K562 (cell line): ENCODE data around the gene RASAL1. TPM values are rescaled to one million over a fixed set of nuclear protein-coding genes. Genes with fewer than 3 reads are reported as not detected.

Source experiments
- BCLAF1 ChIP-seq, 2 experiments: fragments of 450-650 bp in 1 of 2; IDR thresholded peaks; 2 replicates each; pipeline ENCODE4 v1.6.1; 2011 to 2017; ENCODE audit warnings: low read depth in 2 of 2, antibody characterized with exemption in 1 of 2, borderline replicate concordance in 1 of 2, low read length in 1 of 2, mild to moderate bottlenecking in 1 of 2, mixed read lengths in 1 of 2; ENCODE audit not compliant: control insufficient read depth in 1 of 2
- ELK3 ChIP-seq: fragments of 450-650 bp; formaldehyde crosslinking; IDR thresholded peaks from 2 replicates; pipeline ENCODE4 v1.4.0; 2020; ENCODE audit warnings: mild to moderate bottlenecking
- FOXP4 ChIP-seq: sonication (generic); formaldehyde crosslinking; IDR thresholded peaks from 2 replicates; pipeline ENCODE4 v1.8.0; 2022; ENCODE audit warnings: mild to moderate bottlenecking, missing genetic modification reagents, borderline replicate concordance
- GABPA ChIP-seq: fragments of 200-800 bp; sonication (Bioruptor generic); conservative IDR thresholded peaks from 2 replicates; pipeline ENCODE4 v1.6.1; 2016; ENCODE audit warnings: low read depth, missing genetic modification characterization, missing compliant biosample characterization
- HES1 ChIP-seq: fragments of 450-650 bp; IDR thresholded peaks from 2 replicates; pipeline ENCODE4 v1.6.1; 2016; ENCODE audit warnings: low read depth, mild to moderate bottlenecking, moderate library complexity
- MYNN ChIP-seq, 2 experiments: sonication (generic); formaldehyde crosslinking in 1 of 2; IDR thresholded peaks; 2 replicates each; pipeline versions ENCODE4 v1.5.0 to v1.6.1; 2016 to 2020; ENCODE audit warnings: antibody characterized with exemption in 1 of 2, missing genetic modification reagents in 1 of 2
- RBM25 ChIP-seq: fragments of 200-400 bp; formaldehyde crosslinking; IDR thresholded peaks from 2 replicates; pipeline ENCODE4 v1.6.1; 2018; ENCODE audit warnings: low read length, low read depth, moderate library complexity; ENCODE audit not compliant: severe bottlenecking
- TAF7 ChIP-seq: fragments of 450-650 bp; IDR thresholded peaks from 2 replicates; pipeline ENCODE4 v1.6.1; 2016; ENCODE audit warnings: missing genetic modification characterization, missing compliant biosample characterization
- ZFP36 ChIP-seq: fragments of 150-350 bp; IDR thresholded peaks from 2 replicates; pipeline ENCODE4 v1.6.1; 2018; ENCODE audit warnings: low read length, low read depth; ENCODE audit not compliant: partially characterized antibody
- ZMIZ1 ChIP-seq, 2 experiments: fragments of 150-350 bp in 1 of 2; IDR thresholded peaks; 2 replicates each; pipeline ENCODE4 v1.6.1; 2012 to 2016; ENCODE audit warnings: low read depth in 2 of 2, low read length in 2 of 2, mild to moderate bottlenecking in 1 of 2, moderate library complexity in 1 of 2
- ZNF134 ChIP-seq: fragments of 250-450 bp; sonication (Bioruptor Pico); conservative IDR thresholded peaks from 2 replicates; pipeline ENCODE4 v1.4.0; 2020
- ZNF436 ChIP-seq: fragments of 250-450, 450-650 bp; sonication (Bioruptor Pico); formaldehyde crosslinking; IDR thresholded peaks from 2 replicates; pipeline ENCODE4 v1.7.0; 2020; ENCODE audit warnings: mild to moderate bottlenecking
- polyA plus RNA-seq, 8 experiments: library from polyadenylated mRNA; depleted of rRNA in 4 of 8; stranded (reverse) in 5 of 8; unstranded in 3 of 8; fragments of >200 nt; fragmentation: Nextera tagmentation in 2 of 8; fragmentation: Illumina TruSeq in 1 of 8; extraction: Ambion mirVana in 2 of 8; extraction: Trizol in 1 of 8; gene quantifications; 2 replicates each; pipeline versions ENCODE4 v1.2.1 to v1.2.3, GENCODE V29; 2011 to 2014; ENCODE audit warnings: inconsistent platforms in 1 of 8, missing spikeins in 1 of 8
- total RNA-seq, 7 experiments: library from RNA; depleted of rRNA in 6 of 7; stranded (reverse); fragments of >200 nt in 6 of 7; fragmentation: Illumina TruSeq in 2 of 7; extraction: Trizol in 2 of 7; gene quantifications; 2 replicates each; pipeline versions ENCODE4 v1.2.1 to v1.2.3, GENCODE V29; 2011 to 2021; ENCODE audit warnings: low replicate concordance in 1 of 7

Gene RASAL1
- total and polyA plus RNA-seq, 9 of the 15 experiments (the other 6 are each of a cell fraction or from before 2014, with no cell fraction given), result 0.06 to 0.16 (median 0.14) TPM; not detected in 6

GRCh38 chr12:113152196-113152834 lies 16.8 kb upstream of the RASAL1 start (continued):
- TF ChIP-seq ELK3 (CRISPR knock-in tag), result no peak
- TF ChIP-seq MYNN (IDR thresholded peaks at IDR 0.05), result no peak
- no peak for TF ChIP-seq MYNN (CRISPR knock-in tag; IDR thresholded peaks at IDR 0.05)
- no peak for TF ChIP-seq BCLAF1 (IDR thresholded peaks at IDR 0.05; ENCODE audit: borderline replicate concordance in 1 of 2, control insufficient read depth in 1 of 2, low read depth in 2 of 2, low read length in 1 of 2)
- TF ChIP-seq ZFP36, result peak; percentile 94
- TF ChIP-seq TAF7 (tag), result no peak
- TF ChIP-seq ZNF134, result no peak
- no peak for TF ChIP-seq GABPA
- TF ChIP-seq ZNF436 (CRISPR knock-in tag), result peak; percentile 63; the same call in 1 of the 2 replicates
- no peak for TF ChIP-seq ZMIZ1 (IDR thresholded peaks at IDR 0.05; ENCODE audit: low read depth in 2 of 2, low read length in 2 of 2)
- no peak for TF ChIP-seq RBM25
- TF ChIP-seq FOXP4 (CRISPR knock-in tag), result no peak
- TF ChIP-seq HES1, result no peak
